Muscle of leg (tissue), 11 donors: Measurements from ENCODE around the gene NCEH1. TPM values are rescaled to one million over a fixed set of nuclear protein-coding genes. Genes with fewer than 3 reads are reported as not detected.
"Not testable (repeated sequence)": the region's sequence is repeated elsewhere in the genome, so short reads cannot be mapped to it uniquely, and the experiment has no call there.

Experiments
- DNase-seq: peaks from one replicate; pipeline ENCODE4 v3.0.0; 2013
- H3K27ac ChIP-seq: one replicate; pipeline ENCODE4 v1.5.1; 2013; ENCODE audit warnings: mild to moderate bottlenecking, low read length, control low read depth
- H3K27me3 ChIP-seq: one replicate; pipeline ENCODE4 v1.6.1; 2013; ENCODE audit warnings: low read length; ENCODE audit not compliant: control insufficient read depth, insufficient read depth
- H3K36me3 ChIP-seq: one replicate; pipeline ENCODE4 v1.6.1; 2013; ENCODE audit warnings: low read length; ENCODE audit not compliant: control insufficient read depth, insufficient read depth
- H3K4me1 ChIP-seq: one replicate; pipeline ENCODE4 v1.6.1; 2013; ENCODE audit warnings: low read length; ENCODE audit not compliant: control insufficient read depth, insufficient read depth
- H3K4me3 ChIP-seq: one replicate; pipeline ENCODE4 v1.5.1; 2013; ENCODE audit warnings: low read length, control low read depth
- H3K9me3 ChIP-seq: replicated peaks from 2 replicates; pipeline ENCODE4 v1.6.1; 2013; ENCODE audit warnings: low read depth, low read length; ENCODE audit not compliant: control insufficient read depth
- WGBS: methylation state at CpG from one replicate; pipeline ENCODE4 v1.1.5; 2013; ENCODE audit warnings: missing lambda C conversion rate; ENCODE audit not compliant: insufficient coverage; 5-methylcytosine and 5-hydroxymethylcytosine counted together
- polyA plus RNA-seq, 8 donors: library from polyadenylated mRNA; unstranded; fragments of 120-200 nt; gene quantifications; one replicate each; pipeline versions ENCODE4 v1.2.1 to v1.2.3, GENCODE V29; 2013; ENCODE audit warnings: inconsistent platforms in 1 of 8, low replicate concordance in 1 of 8; ENCODE audit not compliant: insufficient read length in 8 of 8, insufficient read depth in 1 of 8
- total RNA-seq: library from RNA; stranded (reverse); fragments of 120-200 nt; gene quantifications from one replicate; pipeline ENCODE4 v1.2.4, GENCODE V29; 2013

NCEH1 gene
- total and polyA plus RNA-seq, 9 donors, result 1.3 to 2.6 (median 1.8) TPM

GRCh38 chr3:172665510-172665909 lies 45.4 kb downstream of the NCEH1 start:
- 85% methylated on average over 9 of the region's 9 CpGs for WGBS
- DNase-seq, H3K4me1 ChIP-seq, H3K27ac ChIP-seq, H3K4me3 ChIP-seq, H3K9me3 ChIP-seq, H3K27me3 ChIP-seq, H3K36me3 ChIP-seq: not testable (repeated sequence)

- H3K4me1 ChIP-seq, H3K9me3 ChIP-seq, DNase-seq, H3K4me3 ChIP-seq, H3K36me3 ChIP-seq, H3K27me3 ChIP-seq, H3K27ac ChIP-seq: not testable (repeated sequence)
- WGBS, result no CpG with 5 or more reads among the region's 1 CpG
Observed at GRCh38 chr3:172660421-172660820, 50.4 kb downstream of the NCEH1 start.

- 62% methylated on average over 3 of the region's 3 CpGs for WGBS
- Histone ChIP-seq H3K27ac (no peak overlapping the region), H3K4me3 (no peak overlapping the region), H3K36me3 (no peaks in the 10 kb centered on the region), H3K27me3 (no peaks in the 10 kb centered on the region), H3K9me3 (no peaks in the 10 kb centered on the region), H3K4me1 (no peaks in the 10 kb centered on the region)
- DNase-seq, result no peak
Observed at GRCh38 chr3:172659246-172660002, 51.4 kb downstream of the NCEH1 start.

- H3K4me1 ChIP-seq, result no peaks in the 10 kb centered on the region
- no peaks in the 10 kb centered on the region for H3K27me3 ChIP-seq
- DNase-seq, result peak; percentile 29
- H3K4me3 ChIP-seq, result no peak overlapping the region
- H3K9me3 ChIP-seq, result no peaks in the 10 kb centered on the region
- H3K27ac ChIP-seq, result no peak overlapping the region
- WGBS, result 14% methylated on average over 2 of the region's 6 CpGs
- H3K36me3 ChIP-seq, result no peaks in the 10 kb centered on the region
Observed at GRCh38 chr3:172658344-172659245, 52.3 kb downstream of the NCEH1 start.

- H3K27ac ChIP-seq, result no peak overlapping the region
- no peak for DNase-seq
- H3K27me3 ChIP-seq, result no peaks in the 10 kb centered on the region
- 92% methylated on average over 8 of the region's 8 CpGs for WGBS
- H3K9me3 ChIP-seq, result no peaks in the 10 kb centered on the region
- no peak overlapping the region for H3K4me3 ChIP-seq
- H3K36me3 ChIP-seq, result no peaks in the 10 kb centered on the region
- no peaks in the 10 kb centered on the region for H3K4me1 ChIP-seq
Observed at GRCh38 chr3:172656602-172657001, 54.3 kb downstream of the NCEH1 start.

GRCh38 chr3:172655388-172655787 lies 55.5 kb downstream of the NCEH1 start:
- H3K4me3 ChIP-seq, result no peak overlapping the region
- no peak overlapping the region for H3K27ac ChIP-seq
- no peaks in the 10 kb centered on the region for H3K36me3 ChIP-seq
- DNase-seq, result no peak
- 90% methylated on average over 3 of the region's 5 CpGs for WGBS
- no peaks in the 10 kb centered on the region for H3K9me3 ChIP-seq
- no peaks in the 10 kb centered on the region for H3K27me3 ChIP-seq
- H3K4me1 ChIP-seq, result no peaks in the 10 kb centered on the region

GRCh38 chr3:172654470-172654869 lies 56.4 kb downstream of the NCEH1 start:
- no peaks in the 10 kb centered on the region for H3K36me3 ChIP-seq
- no peak overlapping the region for H3K27ac ChIP-seq
- H3K4me1 ChIP-seq, result no peaks in the 10 kb centered on the region
- H3K27me3 ChIP-seq, result no peaks in the 10 kb centered on the region
- H3K4me3 ChIP-seq, result no peak overlapping the region
- H3K9me3 ChIP-seq, result no peaks in the 10 kb centered on the region
- DNase-seq, result no peak
- WGBS, result no CpG with 5 or more reads among the region's 5 CpGs

GRCh38 chr3:172653004-172653572 lies 57.8 kb downstream of the NCEH1 start:
- no CpG with 5 or more reads among the region's 2 CpGs for WGBS
- Histone ChIP-seq H3K9me3 (no peaks in the 10 kb centered on the region), H3K27ac (no peak overlapping the region), H3K36me3 (no peaks in the 10 kb centered on the region), H3K4me3 (no peak overlapping the region), H3K27me3 (no peaks in the 10 kb centered on the region), H3K4me1 (no peaks in the 10 kb centered on the region)
- DNase-seq, result no peak

GRCh38 chr3:172651936-172652625 lies 58.8 kb downstream of the NCEH1 start:
- H3K27ac ChIP-seq, result no peak overlapping the region
- H3K27me3 ChIP-seq, result no peaks in the 10 kb centered on the region
- H3K4me3 ChIP-seq, result no peak overlapping the region
- no peak for DNase-seq
- H3K4me1 ChIP-seq, result peaks cover 2% of the 10 kb centered on the region
- no peaks in the 10 kb centered on the region for H3K36me3 ChIP-seq
- no CpG with 5 or more reads among the region's 1 CpG for WGBS
- no peaks in the 10 kb centered on the region for H3K9me3 ChIP-seq

- Histone ChIP-seq H3K27ac (no peak overlapping the region), H3K27me3 (no peaks in the 10 kb centered on the region), H3K9me3 (no peaks in the 10 kb centered on the region), H3K4me1 (peaks cover 6% of the 10 kb centered on the region), H3K36me3 (no peaks in the 10 kb centered on the region), H3K4me3 (no peak overlapping the region)
- WGBS, result 100% methylated on average over 1 of the region's 6 CpGs
- DNase-seq, result no peak
Observed at GRCh38 chr3:172649987-172650386, 60.9 kb downstream of the NCEH1 start.
